Colon (tissue), 2 donors: ENCODE measurements around the gene S100G.

Source experiments
- FAIRE-seq: peaks from 2 replicates; lab custom pipeline; 2012; peaks lifted over from hg19 to GRCh38; lab: Jason Lieb, UNC
- donor health status: control.
- donor health status: control.

S100G gene

DNA sequence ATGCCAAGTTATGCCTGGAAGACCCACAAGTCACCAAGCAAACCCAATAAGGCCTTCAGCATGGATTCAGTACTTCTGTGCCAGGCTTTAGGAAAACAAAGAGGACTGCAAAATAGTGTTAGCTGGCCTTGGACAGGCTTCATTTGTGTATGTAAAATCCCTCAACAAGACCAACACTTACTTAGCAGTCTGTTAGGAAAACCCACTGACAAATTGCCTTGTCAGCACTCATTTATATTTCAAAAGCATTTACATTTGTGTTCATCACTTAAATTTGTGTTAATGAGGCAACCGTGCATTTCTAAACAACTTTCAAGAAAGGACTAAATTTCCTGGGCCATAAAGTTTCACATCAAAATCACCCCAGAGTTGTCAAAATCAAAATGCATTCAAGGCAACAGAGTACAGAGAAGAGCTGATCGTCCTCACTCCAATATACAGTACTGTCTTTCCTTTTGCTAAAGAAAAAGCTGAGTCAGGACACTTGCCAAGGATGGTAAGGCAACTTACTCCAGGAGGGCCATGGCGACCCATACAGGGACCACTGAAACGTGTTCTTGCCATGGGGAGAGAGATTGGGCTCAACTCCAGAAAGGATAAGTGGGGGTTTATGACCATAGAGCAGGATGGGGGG lies 1.6 kb downstream of the S100G start:
- FAIRE-seq, result no peak

DNA sequence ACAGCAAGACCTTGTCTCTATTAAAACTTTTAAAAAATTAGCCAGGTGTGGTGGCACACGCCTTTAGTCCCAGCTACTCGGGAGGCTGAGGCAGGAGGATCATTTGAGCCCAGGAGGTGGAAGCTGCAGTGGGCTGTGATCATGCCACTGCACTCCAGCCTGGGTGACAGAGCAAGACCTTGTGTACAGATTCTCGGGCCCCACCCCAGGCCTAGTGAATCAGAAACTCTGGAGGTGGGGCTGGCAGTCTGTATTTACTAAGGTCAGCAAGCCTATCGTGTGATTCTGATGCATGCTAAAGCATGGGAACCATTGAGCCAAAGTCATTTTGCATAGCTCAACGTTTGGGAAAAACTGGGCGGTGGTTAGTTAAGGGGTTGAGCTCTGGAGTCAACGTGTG lies 3.5 kb downstream of the S100G start:
- FAIRE-seq, result no peak

DNA sequence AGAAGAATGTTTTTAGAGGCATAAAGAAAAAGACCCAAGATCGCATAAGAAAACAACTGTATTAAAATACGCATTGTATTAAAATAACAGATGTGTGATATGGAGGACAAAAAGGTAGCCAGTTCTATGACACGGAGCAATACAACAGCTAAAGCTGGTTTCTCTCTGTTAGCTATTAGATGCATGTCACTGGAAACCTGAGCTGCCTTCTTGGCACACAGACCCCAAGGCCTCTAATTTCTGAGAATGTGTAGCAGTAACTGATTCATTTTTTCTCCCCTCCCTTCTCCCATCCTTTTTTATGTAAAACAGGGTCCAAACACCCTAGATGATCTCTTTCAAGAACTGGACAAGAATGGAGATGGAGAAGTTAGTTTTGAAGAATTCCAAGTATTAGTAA lies 4.1 kb downstream of the S100G start:
- FAIRE-seq, result no peak

DNA sequence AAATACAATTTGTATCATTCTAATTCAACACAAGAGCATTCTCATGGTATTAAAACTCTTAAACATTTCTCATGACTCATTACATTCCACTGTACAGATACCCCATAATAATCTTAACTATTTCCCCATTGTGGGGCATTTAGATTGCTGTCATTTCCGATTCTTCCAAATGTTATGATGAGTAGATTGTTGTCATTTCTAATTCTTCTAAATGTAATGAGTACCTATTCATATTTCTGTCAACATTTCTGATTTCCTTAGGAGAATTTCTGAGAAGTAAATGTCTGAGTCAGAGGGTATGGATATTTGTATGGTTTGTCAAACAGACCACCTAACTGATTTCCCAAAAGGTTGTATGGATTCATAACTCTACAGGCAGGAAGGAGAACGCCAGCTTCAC lies 8.3 kb downstream of the S100G start:
- FAIRE-seq, result no peak

DNA sequence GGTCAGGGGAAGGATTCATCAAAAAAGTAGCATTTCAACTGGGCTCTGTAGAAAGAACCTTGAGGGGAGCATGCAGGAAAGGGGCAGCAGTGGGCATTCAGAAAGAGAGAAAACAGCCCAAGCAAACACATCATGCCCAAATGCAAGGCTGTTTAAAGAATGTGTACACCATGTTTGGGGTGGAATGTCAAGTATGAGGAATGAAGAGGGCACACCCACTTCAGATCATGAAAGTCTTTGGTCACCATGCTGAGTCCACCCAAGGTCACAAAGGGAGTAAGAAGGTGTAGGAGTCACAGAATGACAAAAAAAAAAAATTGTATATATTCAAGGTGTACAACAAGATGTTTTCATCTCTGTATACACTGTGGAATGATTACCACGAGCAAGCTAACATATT lies 9.4 kb downstream of the S100G start:
- FAIRE-seq, result no peak

DNA sequence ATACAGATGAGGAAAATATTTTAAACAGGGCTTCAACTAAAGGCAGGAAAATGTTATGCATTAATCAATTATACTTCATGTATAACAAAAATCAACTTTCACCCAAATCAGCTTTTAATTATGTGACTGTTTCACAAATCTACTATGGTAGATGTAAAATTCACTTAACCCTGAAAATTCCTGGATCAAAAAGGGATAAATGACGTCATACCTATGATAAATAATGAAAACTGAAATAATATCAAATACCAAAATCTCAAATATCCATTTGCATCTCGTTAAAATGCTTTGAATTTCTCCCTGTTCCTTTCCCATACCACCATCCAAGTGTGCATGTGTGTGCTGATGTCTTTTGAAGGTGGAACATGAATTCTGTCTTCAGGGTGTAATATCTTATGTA lies 11.5 kb downstream of the S100G start:
- no peak for FAIRE-seq

DNA sequence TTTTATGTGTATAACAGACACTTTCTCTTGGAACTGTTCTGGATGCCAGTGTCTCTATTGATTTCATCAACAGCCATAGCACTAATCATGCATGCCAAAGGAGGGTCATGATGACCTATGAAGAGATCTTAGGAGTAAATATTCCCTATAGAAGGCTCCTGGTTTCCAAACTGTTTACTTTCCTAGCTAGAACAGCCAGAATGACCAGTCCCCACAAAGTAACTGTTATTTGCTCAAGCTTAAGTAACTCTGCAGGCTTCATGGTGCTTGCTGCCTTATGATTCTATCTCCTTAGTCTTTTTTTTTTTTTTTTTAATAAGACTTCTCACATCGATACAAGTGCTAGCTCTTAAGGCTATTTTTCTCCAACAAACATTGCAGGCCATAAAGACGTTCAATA lies 12.4 kb downstream of the S100G start:
- FAIRE-seq, result no peak

DNA sequence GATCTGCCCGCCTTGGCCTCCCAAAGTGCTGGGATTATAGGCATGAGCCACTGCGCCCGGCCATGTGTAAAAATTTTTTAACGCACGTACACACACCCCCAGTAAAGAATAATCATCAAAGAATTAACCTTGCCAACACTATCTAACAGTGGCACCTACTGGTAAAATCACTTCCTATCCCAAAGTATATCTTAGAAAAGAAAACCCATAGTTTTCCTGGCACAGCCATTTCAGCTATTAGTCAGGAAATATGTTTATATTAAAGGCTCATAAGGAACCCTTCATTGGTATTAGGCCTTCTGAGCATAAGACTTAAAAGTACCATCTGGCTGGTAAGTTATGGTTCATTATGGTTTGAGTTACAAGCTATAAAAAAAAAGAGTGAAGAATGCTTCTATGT lies 14.1 kb downstream of the S100G start:
- no peak for FAIRE-seq

DNA sequence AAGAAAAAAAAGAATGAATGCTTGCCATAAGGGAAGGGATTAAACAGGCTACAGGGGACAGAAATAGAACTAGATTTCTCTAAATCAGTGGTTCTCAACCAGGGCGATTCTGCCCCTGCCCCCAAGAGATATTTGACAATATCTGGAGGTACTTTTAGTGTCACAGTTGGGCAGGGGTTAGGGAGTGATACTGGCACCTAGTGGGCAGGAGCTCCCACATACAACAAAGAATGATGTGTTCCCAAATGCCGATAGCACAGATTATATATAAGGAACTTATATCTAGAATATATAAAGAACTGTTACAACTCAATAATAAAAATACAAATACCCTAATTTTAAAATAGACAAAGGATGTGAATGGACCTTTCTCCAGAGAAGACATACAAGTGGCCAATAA lies 14.7 kb downstream of the S100G start:
- no peak for FAIRE-seq

DNA sequence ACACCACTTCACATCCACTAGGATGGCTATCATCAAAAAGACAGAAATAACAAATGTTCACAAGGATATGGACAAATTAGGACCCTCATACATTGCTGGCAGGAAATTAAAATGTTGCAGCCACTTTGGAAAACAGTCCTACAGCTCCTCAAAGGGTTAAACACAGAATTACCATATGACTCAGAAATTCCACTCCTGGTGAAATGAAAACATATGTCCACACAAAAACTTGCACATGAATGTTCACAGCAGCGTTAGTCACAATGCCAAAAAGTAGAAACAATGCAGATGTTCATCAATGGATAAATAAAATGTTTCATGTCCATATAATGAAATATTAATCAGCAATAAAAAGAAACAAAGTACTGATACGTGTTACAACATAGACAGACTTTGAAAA lies 15.1 kb downstream of the S100G start:
- no peak for FAIRE-seq

DNA sequence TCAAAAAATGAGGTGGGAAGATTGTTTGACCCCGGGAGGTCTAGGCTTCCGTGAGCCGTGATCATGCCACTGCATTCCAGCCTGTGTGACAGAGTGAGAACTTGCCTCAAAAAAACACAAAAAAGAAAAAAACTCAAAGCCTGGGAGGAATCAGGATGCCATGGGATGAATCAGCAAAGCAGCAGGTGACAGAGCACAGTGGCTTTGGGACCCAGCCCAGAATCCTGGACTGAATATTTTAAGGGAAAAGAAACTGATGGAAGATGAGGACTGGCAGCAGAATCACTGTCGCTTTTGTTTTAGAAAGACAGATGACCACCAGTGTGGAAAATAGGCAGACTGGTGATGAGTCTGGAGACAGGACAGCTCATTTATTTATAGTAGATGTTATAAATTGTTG lies 16.6 kb downstream of the S100G start:
- no peak for FAIRE-seq

DNA sequence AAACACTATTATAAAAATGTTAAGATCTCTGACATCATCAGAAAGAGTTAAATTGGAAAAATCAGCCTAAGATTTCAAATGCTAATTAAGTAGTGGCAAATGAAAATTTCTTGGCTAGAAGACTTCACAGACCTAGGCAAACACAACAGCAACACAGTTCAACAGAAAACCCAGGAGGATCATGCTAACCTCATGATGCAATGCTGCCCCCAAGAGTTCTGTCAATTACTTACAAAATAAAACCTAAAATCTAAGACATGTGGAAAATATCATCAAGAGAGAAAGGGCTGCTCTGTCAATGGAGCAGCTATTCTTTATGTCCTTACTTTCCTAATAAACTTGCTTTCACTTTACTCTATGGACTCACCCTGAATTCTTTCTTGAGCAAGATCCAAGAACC lies 21.0 kb downstream of the S100G start:
- peak; percentile 43 for FAIRE-seq

DNA sequence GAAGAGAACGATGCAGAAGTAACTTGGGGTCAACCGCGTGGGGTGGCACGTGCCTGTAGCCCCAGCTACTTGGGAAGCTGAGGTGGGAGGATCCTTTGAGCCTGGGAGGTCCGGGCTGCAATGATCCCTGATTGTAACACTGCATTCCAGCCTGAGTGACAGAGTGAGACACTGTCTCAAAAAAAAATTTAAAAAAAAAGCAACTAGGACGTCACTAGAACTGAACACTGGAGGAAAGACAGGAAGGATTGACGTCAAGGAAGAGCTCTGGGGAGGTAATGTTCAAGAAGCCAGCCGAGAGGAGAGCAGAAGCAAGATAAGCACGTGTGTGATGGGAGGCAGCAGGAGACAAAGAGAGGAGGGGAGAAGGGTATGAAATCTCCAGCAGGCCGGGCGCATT lies 28.7 kb downstream of the S100G start:
- FAIRE-seq, result no peak

DNA sequence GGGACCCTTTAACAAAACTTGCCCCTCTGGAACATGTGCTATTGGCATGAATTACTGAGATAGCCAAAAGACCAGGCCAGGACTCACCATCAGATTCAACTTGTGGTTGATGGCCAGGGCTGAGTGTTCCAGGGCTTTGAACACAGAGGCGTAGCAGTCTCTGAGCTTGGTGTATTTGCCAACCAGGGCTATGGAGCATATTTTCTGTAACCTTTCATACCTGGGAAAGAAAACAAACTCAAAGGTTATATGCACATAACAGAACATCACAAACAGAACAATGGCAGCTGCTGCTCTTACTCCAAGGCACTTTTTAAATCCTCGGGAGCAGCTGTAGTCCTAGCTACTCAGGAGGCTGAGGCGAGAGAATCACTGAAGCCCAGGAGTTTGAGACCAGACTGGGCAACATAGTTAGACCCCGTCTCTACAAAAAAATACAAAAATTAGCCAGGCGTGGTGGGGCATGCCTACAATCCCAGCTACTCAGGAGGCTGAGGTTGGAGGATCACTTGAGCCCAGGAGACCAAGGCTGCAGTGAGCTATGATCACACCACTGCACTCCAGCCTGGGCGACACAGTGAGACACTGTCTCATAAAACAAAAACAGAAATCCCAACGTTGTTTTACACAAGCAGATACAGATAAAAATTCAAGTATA lies 33.2 kb downstream of the S100G start:
- FAIRE-seq, result no peak

DNA sequence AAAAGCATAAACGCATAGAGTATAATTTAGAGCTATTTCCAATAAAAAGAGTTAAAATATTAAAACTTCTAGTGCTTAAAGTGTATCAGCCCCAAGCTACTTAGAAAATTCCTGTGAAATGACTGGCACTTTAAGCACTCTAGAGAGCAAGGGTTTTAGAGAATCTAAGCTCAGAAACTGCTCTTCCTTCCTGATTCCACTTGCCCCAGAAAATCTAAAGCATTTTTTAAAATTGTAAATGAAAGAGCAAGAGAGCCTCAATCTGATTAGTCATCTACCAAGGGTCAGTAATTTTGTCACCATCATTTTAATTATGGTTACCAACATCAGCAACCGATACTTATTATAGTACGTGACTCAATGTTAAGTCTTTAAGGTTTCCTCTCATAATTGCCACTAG lies 37.6 kb downstream of the S100G start:
- no peak for FAIRE-seq

DNA sequence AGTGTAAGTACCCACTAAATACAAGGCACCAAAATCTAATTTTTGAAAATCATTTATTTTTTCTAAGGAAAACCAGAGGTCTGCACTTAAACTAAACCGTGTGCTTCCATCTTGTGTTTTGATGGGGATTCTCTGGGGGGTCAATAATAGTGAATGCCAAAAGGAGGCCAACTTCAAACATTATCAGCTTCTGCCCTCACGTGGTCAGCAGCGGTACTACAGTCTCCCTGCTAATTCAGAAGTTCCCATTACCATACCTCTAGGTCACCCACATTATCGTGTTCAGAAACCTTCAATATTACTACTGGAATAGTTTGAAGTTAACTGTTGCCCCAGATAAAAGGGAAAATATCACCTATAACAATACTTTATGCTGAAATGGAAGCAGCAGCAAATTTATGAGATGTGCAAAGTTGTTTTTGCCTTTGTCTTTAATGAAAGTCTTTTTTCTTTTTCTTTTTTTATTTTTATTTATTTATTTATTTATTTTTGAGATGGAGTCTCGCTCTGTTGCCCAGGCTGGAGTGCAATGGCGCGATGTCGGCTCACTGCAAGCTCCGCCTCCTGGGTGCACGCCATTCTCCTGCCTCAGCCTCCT lies 45.2 kb downstream of the S100G start:
- no peak for FAIRE-seq

DNA sequence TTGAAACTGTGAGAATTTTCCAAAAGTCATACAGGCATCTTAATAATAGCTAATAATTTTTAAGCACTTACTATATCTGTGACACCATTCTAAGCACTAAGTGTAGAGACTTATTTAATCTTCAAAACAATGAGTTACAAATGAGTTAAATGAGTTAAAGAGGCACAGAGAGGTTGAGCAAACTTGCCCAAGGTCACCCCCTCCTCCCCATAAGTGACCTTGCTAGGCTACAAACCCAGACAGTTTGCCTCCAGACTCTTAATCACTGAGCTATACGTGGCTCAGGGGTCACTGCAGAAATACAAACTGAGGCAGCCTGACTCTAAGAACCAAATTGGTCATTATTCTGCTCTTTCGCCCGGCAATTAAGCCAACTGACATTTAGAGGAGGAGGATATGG lies 47.0 kb downstream of the S100G start:
- no peak for FAIRE-seq

DNA sequence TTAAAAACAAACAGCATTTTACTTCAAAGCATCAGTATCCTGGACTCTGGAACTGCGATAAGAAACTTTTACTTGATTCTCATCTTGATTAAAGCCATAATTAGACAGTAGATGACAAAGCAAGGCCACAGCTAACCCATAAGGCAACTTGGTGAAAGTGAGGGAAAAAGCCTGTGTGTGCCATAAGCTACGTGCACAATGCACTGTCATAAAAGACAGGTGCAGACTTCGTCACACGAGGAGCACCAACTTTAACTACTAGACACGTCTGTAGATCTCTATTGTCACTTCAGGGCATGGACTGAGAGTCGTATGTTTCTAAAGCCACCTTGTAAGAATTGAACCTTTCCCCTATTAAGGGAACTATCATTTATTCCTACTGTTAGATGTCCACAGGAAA lies 49.4 kb downstream of the S100G start:
- FAIRE-seq, result no peak

DNA sequence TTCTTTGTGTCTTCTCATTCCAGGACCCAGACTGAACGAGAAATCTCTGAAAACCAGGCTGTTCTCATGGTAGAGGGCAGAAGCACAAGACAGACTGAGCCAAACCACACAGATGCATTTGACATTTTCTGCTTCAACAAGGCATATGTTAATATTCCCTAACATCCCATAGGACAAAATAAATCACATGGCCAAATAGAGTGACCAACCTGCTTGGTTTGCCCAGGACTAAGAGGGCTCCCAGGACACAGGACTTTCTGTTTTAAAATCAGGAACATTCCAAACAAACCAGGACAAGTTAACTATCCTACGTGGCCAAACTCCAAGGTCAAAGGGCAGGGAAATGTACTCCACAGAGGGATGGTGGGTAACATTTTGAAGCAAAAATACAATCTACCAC lies 50.8 kb downstream of the S100G start:
- FAIRE-seq, result no peak

DNA sequence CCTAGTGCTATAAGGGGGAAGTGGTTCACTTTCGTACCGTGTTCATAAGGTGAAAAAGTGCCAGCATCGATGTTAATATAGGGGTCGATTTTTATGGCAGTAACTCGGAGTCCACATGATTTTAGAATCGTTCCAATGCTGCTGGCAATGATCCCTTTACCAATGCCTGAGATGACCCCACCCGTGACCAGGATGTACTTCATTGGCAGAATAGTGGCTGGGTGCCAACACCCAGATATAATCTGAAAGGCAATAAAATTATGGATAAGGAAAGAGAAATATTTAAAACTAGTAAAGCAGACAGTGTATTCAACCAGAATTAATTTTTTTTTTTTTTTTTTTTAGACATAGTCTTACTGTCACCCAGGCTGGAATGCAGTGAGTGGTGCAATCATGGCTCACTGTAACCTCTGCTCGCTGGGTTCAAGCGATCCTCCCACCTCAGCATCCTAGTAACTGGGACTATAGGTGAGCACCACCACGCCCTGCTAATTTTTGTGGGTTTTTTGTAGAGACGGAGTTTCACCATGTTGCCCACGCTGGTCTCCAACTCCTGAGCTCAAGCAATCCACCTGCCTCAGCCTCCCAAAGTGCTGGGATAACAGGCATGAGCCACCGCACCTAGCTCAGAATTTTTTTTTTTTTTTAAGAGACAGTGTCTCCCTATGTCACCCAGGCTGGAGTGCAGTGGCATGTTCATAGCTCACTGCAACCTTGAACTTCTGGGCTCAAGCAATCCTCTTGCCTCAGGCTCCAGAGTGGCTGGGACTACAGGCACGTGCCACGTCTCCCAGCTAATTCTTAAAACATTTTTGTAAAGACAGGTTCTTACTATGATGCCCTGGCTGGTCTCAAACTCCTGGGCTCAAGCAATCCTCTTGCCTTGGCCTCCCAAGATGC lies 53.0 kb downstream of the S100G start:
- FAIRE-seq, result no peak
